DMS 273 (cell line): Measurements from ENCODE around the gene KIAA0930.
"Not testable (repeated sequence)": the region's sequence is repeated elsewhere in the genome, so short reads cannot be mapped to it uniquely, and the experiment has no call there.

Source experiments
- DNase-seq: peaks from one replicate; lab custom pipeline; 2025; ENCODE audit not compliant: unreplicated experiment; lab: John Stamatoyannopoulos, UW

Gene KIAA0930

DNA sequence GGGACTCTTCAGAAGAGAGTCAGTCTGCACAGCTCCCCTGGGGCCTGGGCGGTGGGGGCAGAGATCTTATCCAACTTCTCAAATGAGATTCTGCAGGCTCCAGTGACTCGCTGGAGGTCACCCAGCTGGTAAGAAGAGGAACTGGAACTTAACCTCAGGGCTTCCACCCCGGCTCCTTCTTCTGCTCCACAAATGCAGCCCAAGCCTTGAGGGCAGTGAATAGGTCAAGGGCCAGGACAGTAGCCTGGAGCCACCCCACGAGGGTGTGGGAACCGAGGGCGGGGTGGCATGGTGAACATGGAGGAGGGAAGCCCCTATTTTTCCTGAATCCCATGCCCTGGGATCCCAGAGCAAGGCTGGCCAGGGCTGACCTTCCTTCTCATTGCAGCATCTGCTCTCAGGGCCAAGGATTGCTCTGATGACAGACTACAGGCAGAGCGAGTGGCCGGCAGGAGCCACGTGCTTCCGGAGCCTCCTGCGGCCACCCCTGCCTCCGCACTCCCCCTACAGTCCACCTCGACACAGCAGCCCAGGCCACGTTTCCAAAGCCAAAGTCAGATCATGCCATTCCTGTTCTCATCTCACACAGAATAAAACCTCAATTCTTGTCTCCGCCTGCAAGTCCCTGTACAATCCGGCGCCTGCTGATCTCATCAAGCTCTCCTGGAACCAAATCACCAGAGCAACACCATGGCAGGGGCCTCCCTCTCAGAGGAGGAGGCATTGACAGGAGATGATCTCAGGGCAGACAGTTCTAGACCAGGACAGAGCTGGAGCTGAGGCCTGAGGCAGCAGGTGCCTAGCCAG is 23.0 kb upstream of the KIAA0930 start:
- DNase-seq, result peak; percentile 20

- DNase-seq, result peak; percentile 60
These were observed 22.3 kb upstream of the KIAA0930 start for GRCh38 chr22:45262931-45263462.

DNA sequence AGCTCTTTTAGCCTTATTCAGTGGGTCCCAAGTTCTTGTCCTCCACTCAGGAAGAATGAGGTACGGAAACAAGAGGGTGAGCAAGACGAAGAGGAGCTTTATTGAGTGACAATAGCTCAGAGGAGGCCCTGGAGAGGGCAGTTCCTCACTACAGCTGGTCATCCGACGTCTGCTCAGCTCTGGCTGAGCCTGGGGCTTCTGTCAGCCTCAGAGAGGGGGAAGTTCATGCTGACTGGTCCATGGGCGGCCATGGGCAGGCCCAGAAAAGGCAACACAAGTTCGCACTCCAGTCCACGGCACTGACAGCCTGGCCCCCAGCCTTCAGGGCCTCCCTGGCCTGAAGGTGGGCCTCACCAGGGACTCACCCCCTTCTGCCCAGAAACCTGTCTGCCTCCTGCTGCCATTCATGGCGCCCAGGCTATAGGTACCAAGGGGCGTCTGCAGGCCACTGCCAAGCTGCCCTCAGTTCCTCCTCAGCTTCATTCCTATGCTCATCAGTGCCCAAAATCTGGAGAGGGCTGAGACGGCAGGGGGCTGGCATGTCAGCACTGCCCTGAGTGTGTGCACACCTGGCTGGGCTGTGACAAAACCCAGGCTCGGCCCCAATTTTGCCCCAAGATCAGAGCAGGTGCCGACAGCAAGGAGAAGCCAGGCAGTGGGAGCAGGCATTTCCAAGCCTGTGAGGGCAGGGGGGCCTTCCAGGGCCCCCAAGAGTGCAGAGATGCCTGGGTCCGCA is 21.7 kb upstream of the KIAA0930 start:
- no peak for DNase-seq

DNA sequence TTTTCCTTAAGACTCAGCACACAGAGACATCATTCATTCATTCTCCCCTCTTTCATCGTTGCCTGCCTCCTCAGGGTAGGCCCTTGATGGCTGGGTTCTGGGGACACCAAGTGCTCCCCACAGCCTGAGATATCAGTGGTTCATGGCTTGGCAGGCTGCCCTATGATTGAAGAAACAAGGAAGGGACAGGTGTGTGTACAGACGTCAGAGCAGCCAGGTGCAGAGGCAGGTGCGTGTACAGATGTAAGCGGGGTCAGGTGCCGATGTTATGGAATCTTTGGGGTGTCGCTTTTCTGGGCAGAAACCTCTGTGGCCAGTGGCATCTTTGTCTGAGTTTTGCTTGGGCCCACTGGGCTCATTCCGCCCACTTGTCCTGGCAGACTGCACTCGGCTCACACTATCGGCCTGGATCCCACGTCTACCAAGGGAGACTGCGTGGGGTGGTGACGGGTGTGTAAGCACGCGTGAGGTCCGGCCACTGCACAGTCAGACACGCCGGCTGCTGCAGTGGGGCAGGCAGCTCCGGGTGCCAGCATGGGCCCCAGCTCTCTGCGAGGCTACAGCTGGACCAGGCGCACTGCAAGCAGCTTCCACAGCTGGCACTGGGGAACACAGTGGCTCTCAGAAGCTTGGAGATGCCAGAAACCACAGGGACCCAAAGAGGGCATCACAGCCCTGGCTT is 20.9 kb upstream of the KIAA0930 start:
- DNase-seq, result no peak

- not testable (repeated sequence) for DNase-seq
These were observed 19.7 kb upstream of the KIAA0930 start for GRCh38 chr22:45260395-45260759.

GRCh38 chr22:45259754-45260394 is 19.2 kb upstream of the KIAA0930 start:
- DNase-seq, result no peak

DNA sequence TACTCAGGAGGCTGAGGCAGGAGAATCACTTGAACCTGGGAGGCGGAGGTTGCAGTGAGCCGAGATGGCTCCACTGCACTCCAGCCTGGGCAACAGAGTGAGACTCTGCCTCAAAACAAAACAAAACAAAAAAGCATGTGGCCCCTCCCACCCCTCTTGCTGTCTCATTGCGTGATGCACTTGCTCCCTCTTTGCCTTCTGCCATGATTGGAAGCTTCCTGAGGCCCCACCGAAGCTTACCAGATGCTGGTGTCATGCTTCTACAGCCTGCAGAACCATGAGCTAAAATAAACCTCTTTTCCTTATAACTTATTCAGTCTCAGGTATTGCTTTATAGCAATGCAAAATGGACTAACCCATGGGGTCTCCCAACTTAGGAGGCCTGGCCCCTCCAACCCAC is 17.2 kb upstream of the KIAA0930 start:
- DNase-seq, result not testable (repeated sequence)

DNA sequence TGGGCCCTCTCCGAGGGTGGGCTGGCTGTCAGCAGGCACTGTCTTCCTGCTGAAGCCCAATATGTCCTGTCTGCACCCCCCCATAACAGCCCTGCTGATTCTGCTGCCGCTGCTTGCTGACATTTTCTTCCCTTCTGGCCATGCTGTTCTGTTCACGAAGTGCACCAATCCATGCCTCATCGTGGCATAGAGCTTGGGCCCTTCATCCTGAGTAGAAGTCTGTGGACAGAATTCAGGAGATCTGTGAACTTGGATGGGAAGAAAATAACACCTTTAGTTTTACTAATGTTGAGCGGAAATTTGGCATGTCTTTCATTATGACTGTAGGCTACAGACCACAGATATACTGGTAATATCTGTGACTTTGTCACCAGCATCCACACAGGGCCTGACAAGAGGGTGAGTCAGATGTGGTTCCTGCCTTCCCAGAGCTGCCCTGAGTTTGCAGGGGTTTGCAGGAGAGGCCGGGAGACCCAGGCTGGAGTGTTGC is 14.1 kb upstream of the KIAA0930 start:
- DNase-seq, result no peak

- no peak for DNase-seq
These were observed 13.7 kb upstream of the KIAA0930 start for GRCh38 chr22:45254388-45254787.

- DNase-seq, result no peak
These were observed 12.4 kb upstream of the KIAA0930 start for GRCh38 chr22:45253039-45253641.

DNA sequence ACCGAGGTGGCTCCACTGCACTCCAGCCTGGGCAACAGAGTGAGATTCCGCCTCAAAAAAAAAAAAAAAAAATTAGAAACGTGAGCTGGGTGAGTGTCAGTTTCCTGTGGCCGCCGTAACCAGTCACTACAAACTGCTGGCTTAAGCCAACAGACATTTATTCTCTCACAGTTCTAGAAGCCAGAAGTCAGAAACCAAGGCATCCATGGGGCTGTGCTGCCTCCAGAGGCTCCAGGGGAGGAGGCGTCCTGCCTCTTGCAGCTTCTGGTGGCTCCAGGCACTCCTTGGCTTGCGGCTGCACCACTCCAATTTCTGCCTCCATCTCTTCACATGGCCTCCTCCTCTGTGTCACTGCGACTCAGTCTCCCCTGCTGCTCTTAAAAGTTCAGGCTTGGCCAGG is 11.1 kb upstream of the KIAA0930 start:
- no peak for DNase-seq

GRCh38 chr22:45248832-45249561 is 8.3 kb upstream of the KIAA0930 start:
- DNase-seq, result no peak

DNA sequence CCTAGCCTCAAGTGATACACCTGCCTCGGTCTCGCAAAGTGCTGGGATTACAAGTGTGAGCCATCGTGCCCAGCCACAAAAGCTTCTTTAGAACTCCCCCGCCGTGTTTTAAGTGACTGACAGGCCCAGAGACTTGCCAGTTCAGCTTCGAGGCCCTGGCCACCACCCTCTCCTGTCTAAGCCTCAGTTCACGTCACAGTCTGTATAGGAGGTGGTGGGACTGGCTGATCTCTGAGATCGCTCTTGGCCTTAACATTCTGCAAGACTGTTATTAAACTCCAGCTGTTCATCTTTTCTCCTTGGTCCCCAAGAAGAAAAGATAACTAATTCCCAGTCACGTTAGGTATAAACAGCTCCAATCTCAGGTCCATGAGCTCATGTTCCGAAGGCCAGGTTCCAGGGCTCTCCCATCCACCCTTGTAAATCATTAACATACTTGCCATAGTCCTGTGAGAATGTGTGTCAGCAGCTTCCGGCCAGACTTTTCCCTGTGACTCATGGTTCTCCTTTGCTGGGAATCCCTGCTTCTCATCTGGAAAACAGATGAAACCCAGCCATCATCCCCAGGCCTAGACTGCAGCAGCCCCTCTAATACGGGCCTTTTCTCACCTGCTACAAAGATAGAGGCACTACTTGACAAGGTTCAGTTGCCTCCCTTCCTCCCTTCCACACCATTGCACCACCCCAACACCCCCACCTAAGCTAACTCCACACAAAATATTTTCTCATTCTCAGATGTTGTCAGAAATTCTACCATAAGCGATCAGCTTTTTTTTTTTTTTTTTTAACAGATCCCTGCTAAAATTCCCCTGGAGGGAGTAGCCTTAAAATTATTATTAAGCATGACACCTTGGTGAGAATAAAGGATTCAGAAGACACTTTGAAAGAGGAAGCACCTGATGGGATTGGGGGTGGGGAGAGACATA is 5.6 kb upstream of the KIAA0930 start:
- DNase-seq, result peak; percentile 46

- no peak for DNase-seq
These were observed 4.2 kb upstream of the KIAA0930 start for GRCh38 chr22:45244916-45245315.

- peak; percentile 15 for DNase-seq
These were observed 2.1 kb upstream of the KIAA0930 start for GRCh38 chr22:45242778-45243191.

- DNase-seq, result peak; percentile 65
These were observed 437 bp downstream of the KIAA0930 start for GRCh38 chr22:45240104-45240809.

- DNase-seq, result no peak
These were observed 1.0 kb downstream of the KIAA0930 start for GRCh38 chr22:45239681-45240051.
